Trophoblast cell (in vitro differentiated cells and primary cell): ENCODE data around the gene RAB34.

Experiments
- DNase-seq, 2 donors: peaks; one replicate each; pipeline ENCODE4 v3.0.0-alpha.2; 2016
- H2AFZ ChIP-seq: 2 replicates; pipeline ENCODE4 v1.6.1; 2013; ENCODE audit warnings: low read length, moderate library complexity, mild to moderate bottlenecking; ENCODE audit not compliant: insufficient read depth, poor library complexity
- H2AK5ac ChIP-seq: 2 replicates; pipeline ENCODE4 v1.6.1; 2013; ENCODE audit warnings: mild to moderate bottlenecking, low read length
- H2BK120ac ChIP-seq: 2 replicates; pipeline ENCODE4 v1.6.1; 2013; ENCODE audit warnings: low read length, mild to moderate bottlenecking, moderate library complexity; ENCODE audit not compliant: insufficient read depth, poor library complexity
- H2BK12ac ChIP-seq: 2 replicates; pipeline ENCODE4 v1.6.1; 2013; ENCODE audit warnings: mild to moderate bottlenecking, low read length, moderate library complexity
- H2BK5ac ChIP-seq: 2 replicates; pipeline ENCODE4 v1.6.1; 2013; ENCODE audit warnings: low read length, low read depth, moderate library complexity, mild to moderate bottlenecking; ENCODE audit not compliant: poor library complexity
- H3K14ac ChIP-seq: 2 replicates; pipeline ENCODE4 v1.6.1; 2013; ENCODE audit warnings: mild to moderate bottlenecking, low read length
- H3K18ac ChIP-seq: 2 replicates; pipeline ENCODE4 v1.6.1; 2013; ENCODE audit warnings: mild to moderate bottlenecking, low read length
- H3K23ac ChIP-seq: 2 replicates; pipeline ENCODE4 v1.6.1; 2013; ENCODE audit warnings: low read length
- H3K27ac ChIP-seq: 2 replicates; pipeline ENCODE4 v1.5.1; 2013; ENCODE audit warnings: low read depth, mild to moderate bottlenecking, inconsistent platforms, low read length, moderate library complexity
- H3K27me3 ChIP-seq: 2 replicates; pipeline ENCODE4 v1.6.1; 2013; ENCODE audit warnings: inconsistent platforms, mild to moderate bottlenecking, low read length, moderate library complexity; ENCODE audit not compliant: insufficient read depth
- H3K36me3 ChIP-seq, 2 experiments: 1 replicate in 1 of 2; 2 replicates in 1 of 2; pipeline ENCODE4 v1.6.1; 2013; ENCODE audit warnings: low read length in 2 of 2, mild to moderate bottlenecking in 2 of 2, moderate library complexity in 1 of 2; ENCODE audit not compliant: insufficient read depth in 2 of 2, control insufficient read depth in 1 of 2
- H3K4ac ChIP-seq: 2 replicates; pipeline ENCODE4 v1.6.1; 2013; ENCODE audit warnings: low read depth, mild to moderate bottlenecking, low read length, moderate library complexity
- H3K4me1 ChIP-seq, 2 experiments: 1 replicate in 1 of 2; 2 replicates in 1 of 2; pipeline ENCODE4 v1.6.1; 2013; ENCODE audit warnings: low read length in 2 of 2, mild to moderate bottlenecking in 2 of 2, moderate library complexity in 1 of 2; ENCODE audit not compliant: insufficient read depth in 2 of 2, control insufficient read depth in 1 of 2
- H3K4me2 ChIP-seq: 2 replicates; pipeline ENCODE4 v1.6.1; 2013; ENCODE audit warnings: inconsistent platforms, mild to moderate bottlenecking, low read length, moderate library complexity
- H3K4me3 ChIP-seq: 2 replicates; pipeline ENCODE4 v1.5.1; 2013; ENCODE audit warnings: mild to moderate bottlenecking, low read depth, low read length, inconsistent platforms
- H3K79me1 ChIP-seq: one replicate; pipeline ENCODE4 v1.6.1; 2013; ENCODE audit warnings: low read length
- H3K79me2 ChIP-seq: 2 replicates; pipeline ENCODE4 v1.6.1; 2013; ENCODE audit warnings: low read length, mild to moderate bottlenecking; ENCODE audit not compliant: control insufficient read depth, insufficient read depth, poor library complexity
- H3K9ac ChIP-seq: 2 replicates; pipeline ENCODE4 v1.6.1; 2013; ENCODE audit warnings: mild to moderate bottlenecking, low read length
- H3K9me3 ChIP-seq: 2 replicates; pipeline ENCODE4 v1.6.1; 2013; ENCODE audit warnings: low read depth, mild to moderate bottlenecking, control low read depth, inconsistent platforms, low read length; ENCODE audit not compliant: insufficient read depth
- H4K12ac ChIP-seq: 2 replicates; pipeline ENCODE4 v1.6.1; 2013; ENCODE audit warnings: low read depth, mild to moderate bottlenecking, low read length, moderate library complexity
- H4K8ac ChIP-seq: 2 replicates; pipeline ENCODE4 v1.6.1; 2013; ENCODE audit warnings: low read depth, mild to moderate bottlenecking, low read length, moderate library complexity
- H4K91ac ChIP-seq: one replicate; pipeline ENCODE4 v1.6.1; 2013; ENCODE audit warnings: low read depth, mild to moderate bottlenecking, low read length, moderate library complexity
- WGBS: extraction: QIAGEN DNeasy Blood & Tissue Kit; methylation state at CpG from one replicate; pipeline ENCODE4 v1.1.7; 2013; ENCODE audit warnings: missing lambda C conversion rate; ENCODE audit not compliant: insufficient read length, insufficient coverage; ENCODE audit errors: extremely low coverage; 5-methylcytosine and 5-hydroxymethylcytosine counted together

The RAB34 gene

GRCh38 chr17:28748852-28749515, 31.3 kb upstream of the RAB34 start:
- Histone ChIP-seq H2AFZ (no peak overlapping the region), H3K23ac (no peak overlapping the region), H2AK5ac (no peak overlapping the region), H3K4me1 (peaks cover 27 to 29% of the 10 kb centered on the region in 2 experiments), H3K9ac (no peak overlapping the region), H3K27ac (no peak overlapping the region), H2BK12ac (no peak overlapping the region), H3K36me3 (peaks cover 61 to 69% of the 10 kb centered on the region in 2 experiments), H3K14ac (no peak overlapping the region), H3K27me3 (no peaks in the 10 kb centered on the region), H4K8ac (no peak overlapping the region), H4K12ac (no peak overlapping the region), H3K4me3 (no peak overlapping the region), H2BK5ac (no peak overlapping the region), H3K9me3 (peaks cover 2% of the 10 kb centered on the region), H3K79me1 (peaks cover 37% of the 10 kb centered on the region), H2BK120ac (no peak overlapping the region), H3K79me2 (peaks cover 30% of the 10 kb centered on the region), H3K4me2 (no peak overlapping the region), H3K4ac (peak overlapping the region; percentile 19), H4K91ac (no peak overlapping the region), H3K18ac (no peak overlapping the region)
- DNase-seq: peak in 1 of 2 donors; percentile 31
- WGBS: no CpG with 5 or more reads among the region's 18 CpGs

GRCh38 chr17:28747801-28748750, 30.4 kb upstream of the RAB34 start:
- Histone ChIP-seq H2BK120ac (no peak overlapping the region), H3K9ac (no peak overlapping the region), H2BK5ac (peak overlapping the region; percentile 7), H4K12ac (no peak overlapping the region), H3K14ac (no peak overlapping the region), H3K27ac (peak overlapping the region; percentile 100), H3K27me3 (no peaks in the 10 kb centered on the region), H3K79me2 (peaks cover 35% of the 10 kb centered on the region), H3K23ac (no peak overlapping the region), H4K8ac (no peak overlapping the region), H4K91ac (no peak overlapping the region), H2AK5ac (peak overlapping the region; percentile 18), H3K9me3 (peaks cover 2% of the 10 kb centered on the region), H3K4me1 (peaks cover 27 to 32% of the 10 kb centered on the region in 2 experiments), H3K4ac (peak overlapping the region; percentile 69), H3K36me3 (peaks cover 61 to 69% of the 10 kb centered on the region in 2 experiments), H3K4me3 (no peak overlapping the region), H2BK12ac (peak overlapping the region; percentile 20), H3K18ac (peak overlapping the region; percentile 84), H2AFZ (no peak overlapping the region), H3K79me1 (peaks cover 45% of the 10 kb centered on the region), H3K4me2 (no peak overlapping the region)
- no CpG with 5 or more reads among the region's 18 CpGs for WGBS
- DNase-seq: no peak

GRCh38 chr17:28747051-28747691, 29.5 kb upstream of the RAB34 start:
- H3K4me3 ChIP-seq: no peak overlapping the region
- peaks cover 56 to 69% of the 10 kb centered on the region in 2 experiments for H3K36me3 ChIP-seq
- no peak overlapping the region for H3K23ac ChIP-seq
- peak overlapping the region; percentile 73 for H2BK12ac ChIP-seq
- peaks cover 30 to 36% of the 10 kb centered on the region in 2 experiments for H3K4me1 ChIP-seq
- H3K79me2 ChIP-seq: peaks cover 35% of the 10 kb centered on the region
- peak overlapping the region; percentile 13 for H2AFZ ChIP-seq
- peak overlapping the region; percentile 56 for H4K12ac ChIP-seq
- H3K9me3 ChIP-seq: peaks cover 2% of the 10 kb centered on the region
- WGBS: no CpG with 5 or more reads among the region's 7 CpGs
- peak overlapping the region; percentile 100 for H3K27ac ChIP-seq
- peaks cover 49% of the 10 kb centered on the region for H3K79me1 ChIP-seq
- peak overlapping the region; percentile 66 for H3K4me2 ChIP-seq
- peak overlapping the region; percentile 87 for H3K14ac ChIP-seq
- H4K8ac ChIP-seq: peak overlapping the region; percentile 75
- peak overlapping the region; percentile 69 for H3K4ac ChIP-seq
- peak overlapping the region; percentile 89 for H3K18ac ChIP-seq
- peak overlapping the region; percentile 95 for H2BK5ac ChIP-seq
- H3K9ac ChIP-seq: peak overlapping the region; percentile 11
- H2AK5ac ChIP-seq: peak overlapping the region; percentile 75
- DNase-seq: peak; percentile 55 to 57
- H3K27me3 ChIP-seq: no peaks in the 10 kb centered on the region
- peak overlapping the region; percentile 99 for H4K91ac ChIP-seq
- H2BK120ac ChIP-seq: peak overlapping the region; percentile 59

GRCh38 chr17:28746611-28747050, 29.0 kb upstream of the RAB34 start:
- Histone ChIP-seq H3K36me3 (peaks cover 52 to 66% of the 10 kb centered on the region in 2 experiments), H2AFZ (no peak overlapping the region), H3K4me2 (peak overlapping the region; percentile 66), H3K9me3 (peaks cover 2% of the 10 kb centered on the region), H2AK5ac (peak overlapping the region; percentile 75), H3K18ac (peak overlapping the region; percentile 89), H2BK120ac (peak overlapping the region; percentile 59), H4K91ac (peak overlapping the region; percentile 99), H2BK5ac (peak overlapping the region; percentile 95), H3K4ac (peak overlapping the region; percentile 66), H4K8ac (peak overlapping the region; percentile 75), H3K4me3 (peak overlapping the region; percentile 27), H3K27me3 (no peaks in the 10 kb centered on the region), H3K14ac (peak overlapping the region; percentile 90), H3K4me1 (peaks cover 32 to 41% of the 10 kb centered on the region in 2 experiments), H3K79me1 (peaks cover 51% of the 10 kb centered on the region), H4K12ac (peak overlapping the region; percentile 56), H3K9ac (no peak overlapping the region), H3K79me2 (peaks cover 35% of the 10 kb centered on the region), H2BK12ac (peak overlapping the region; percentile 73), H3K27ac (peak overlapping the region; percentile 100), H3K23ac (no peak overlapping the region)
- peak; percentile 65 to 76 for DNase-seq
- no CpG with 5 or more reads among the region's 5 CpGs for WGBS
